ENCODE data around the gene OLFML2B.

- TF ChIP-seq CTCF (IDR thresholded peaks at IDR 0.05): no peak
- no peak for TF ChIP-seq EP300 (IDR thresholded peaks at IDR 0.05)
- no peak for TF ChIP-seq POLR2A (IDR thresholded peaks at IDR 0.05)
- TF ChIP-seq POLR2AphosphoS5 (IDR thresholded peaks at IDR 0.05): no peak
These were observed 88.4 kb downstream of the OLFML2B start for GRCh38 chr1:161935264-161935663.
